Hepatocyte (in vitro differentiated cells): ENCODE results near the gene ONECUT3. TPM values are rescaled to one million over a fixed set of nuclear protein-coding genes. Genes with fewer than 3 reads are reported as not detected.
A peak's percentile ranks its signal among the peaks of the same experiment; 100 is the strongest.

ENCODE experiments used
- DNase-seq: peaks from one replicate; pipeline ENCODE4 v3.0.0-alpha.2; 2016; ENCODE audit warnings: low spot score
- H2AFZ ChIP-seq: fragments of 200-600 bp; sonication (generic); 2 replicates; pipeline ENCODE4 v1.6.0; 2016; ENCODE audit warnings: antibody characterized with exemption, mild to moderate bottlenecking
- H3K27ac ChIP-seq: fragments of 200-600 bp; sonication (generic); 2 replicates; pipeline ENCODE4 v1.5.1; 2016; ENCODE audit warnings: mild to moderate bottlenecking
- H3K27me3 ChIP-seq: fragments of 200-600 bp; sonication (generic); 2 replicates; pipeline ENCODE4 v1.6.1; 2016
- H3K36me3 ChIP-seq: fragments of 200-600 bp; sonication (generic); replicated peaks from 2 replicates; pipeline ENCODE4 v1.5.1; 2016; ENCODE audit warnings: low read depth; ENCODE audit not compliant: insufficient read depth
- H3K4me1 ChIP-seq: fragments of 200-600 bp; sonication (generic); 2 replicates; pipeline ENCODE4 v1.5.1; 2016; ENCODE audit warnings: mild to moderate bottlenecking, moderate library complexity; ENCODE audit not compliant: insufficient read depth
- H3K4me2 ChIP-seq: fragments of 200-600 bp; sonication (generic); 2 replicates; pipeline ENCODE4 v1.6.0; 2016
- H3K4me3 ChIP-seq: fragments of 200-600 bp; sonication (generic); 2 replicates; pipeline ENCODE4 v1.5.1; 2016; ENCODE audit warnings: mild to moderate bottlenecking
- H3K79me2 ChIP-seq: fragments of 200-600 bp; sonication (generic); 2 replicates; pipeline ENCODE4 v1.6.0; 2017; ENCODE audit warnings: mild to moderate bottlenecking
- H3K9me2 ChIP-seq: fragments of 200-600 bp; sonication (generic); replicated peaks from 2 replicates; pipeline ENCODE4 v1.6.0; 2017; ENCODE audit warnings: mild to moderate bottlenecking; ENCODE audit not compliant: insufficient read depth
- H3K9me3 ChIP-seq: fragments of 200-600 bp; sonication (generic); 2 replicates; pipeline ENCODE4 v1.5.1; 2016; ENCODE audit warnings: low read depth, mild to moderate bottlenecking
- H4K20me1 ChIP-seq: fragments of 200-600 bp; sonication (generic); 2 replicates; pipeline ENCODE4 v1.6.0; 2016; ENCODE audit warnings: mild to moderate bottlenecking; ENCODE audit not compliant: insufficient read depth, poor library complexity, severe bottlenecking
- EZH2 ChIP-seq: fragments of 200-600 bp; sonication (generic); IDR thresholded peaks from 2 replicates; pipeline ENCODE4 v1.6.1; 2016; ENCODE audit warnings: antibody characterized with exemption, mild to moderate bottlenecking, borderline replicate concordance
- EZH2phosphoT487 ChIP-seq: fragments of 200-600 bp; sonication (generic); IDR thresholded peaks from one replicate; pipeline ENCODE4 v1.6.1; 2018; ENCODE audit warnings: antibody characterized with exemption, mild to moderate bottlenecking, low read depth, moderate library complexity; ENCODE audit not compliant: unreplicated experiment, severe bottlenecking
- WGBS: methylation state at CpG from one replicate; pipeline ENCODE4 v1.1.6; 2016; ENCODE audit warnings: low lambda C conversion rate; ENCODE audit errors: missing lambda C conversion rate; 5-methylcytosine and 5-hydroxymethylcytosine counted together
- polyA plus RNA-seq: library from polyadenylated mRNA; unstranded; fragments of >200 nt; fragmentation: Nextera tagmentation; extraction: Ambion mirVana; gene quantifications from 2 replicates; pipeline ENCODE4 v1.2.1, GENCODE V29; 2016
- total RNA-seq: library from RNA; depleted of rRNA; stranded (reverse); fragments of >200 nt; gene quantifications from 2 replicates; pipeline ENCODE4 v1.2.3, GENCODE V29; 2014
- TF ChIP-seq, protein P1 (sequence below): fragments of 200-600 bp; sonication (generic); IDR thresholded peaks from 2 replicates; pipeline ENCODE4 v1.5.1; 2016; ENCODE audit warnings: antibody characterized with exemption, mild to moderate bottlenecking; ENCODE audit not compliant: poor library complexity

The ONECUT3 gene
- total and polyA plus RNA-seq, 2 experiments from 2014 or later: 0.03 to 0.06 TPM

DNA sequence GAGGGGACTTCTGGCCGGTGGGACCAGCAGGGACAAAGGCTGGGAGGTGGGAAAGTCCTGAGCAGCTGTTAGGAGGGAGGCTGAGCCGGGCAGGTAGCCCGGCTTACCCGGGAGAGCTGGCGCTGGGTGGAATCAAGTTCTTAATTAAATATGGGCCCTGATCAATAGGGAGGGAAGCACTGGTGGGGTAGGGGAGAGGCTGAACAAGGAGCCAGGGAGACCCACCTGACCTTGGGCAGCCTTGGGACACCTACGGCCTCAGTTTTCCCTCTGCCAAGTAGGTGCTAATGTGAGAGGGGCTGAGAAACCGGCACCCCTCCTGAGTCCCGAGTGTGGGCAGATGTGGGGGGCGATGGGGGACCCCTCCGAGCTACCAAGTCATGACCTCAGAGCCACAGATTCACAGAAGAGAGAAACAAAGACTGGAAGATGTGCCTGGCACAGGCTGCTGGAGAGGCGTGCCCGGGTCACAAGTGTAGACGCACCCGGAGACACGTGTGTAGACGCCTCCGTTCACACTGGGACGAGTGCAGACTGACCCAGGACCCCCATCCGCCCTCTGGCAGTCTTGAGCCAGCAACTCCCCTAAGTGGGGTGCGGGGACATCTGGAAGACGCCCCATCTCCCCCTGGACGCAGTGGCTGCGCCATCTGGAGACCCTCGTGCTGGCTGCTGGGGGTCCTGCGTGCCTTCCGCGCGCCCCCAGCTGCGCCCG lies 8.4 kb downstream of the ONECUT3 start:
- DNase-seq: no peak
- H3K27ac ChIP-seq: no peak overlapping the region
- H3K4me3 ChIP-seq: no peak overlapping the region
- no peaks in the 10 kb centered on the region for H3K36me3 ChIP-seq
- H3K9me3 ChIP-seq: no peaks in the 10 kb centered on the region
- no peak for TF ChIP-seq EZH2
- TF ChIP-seq, protein P1, sequence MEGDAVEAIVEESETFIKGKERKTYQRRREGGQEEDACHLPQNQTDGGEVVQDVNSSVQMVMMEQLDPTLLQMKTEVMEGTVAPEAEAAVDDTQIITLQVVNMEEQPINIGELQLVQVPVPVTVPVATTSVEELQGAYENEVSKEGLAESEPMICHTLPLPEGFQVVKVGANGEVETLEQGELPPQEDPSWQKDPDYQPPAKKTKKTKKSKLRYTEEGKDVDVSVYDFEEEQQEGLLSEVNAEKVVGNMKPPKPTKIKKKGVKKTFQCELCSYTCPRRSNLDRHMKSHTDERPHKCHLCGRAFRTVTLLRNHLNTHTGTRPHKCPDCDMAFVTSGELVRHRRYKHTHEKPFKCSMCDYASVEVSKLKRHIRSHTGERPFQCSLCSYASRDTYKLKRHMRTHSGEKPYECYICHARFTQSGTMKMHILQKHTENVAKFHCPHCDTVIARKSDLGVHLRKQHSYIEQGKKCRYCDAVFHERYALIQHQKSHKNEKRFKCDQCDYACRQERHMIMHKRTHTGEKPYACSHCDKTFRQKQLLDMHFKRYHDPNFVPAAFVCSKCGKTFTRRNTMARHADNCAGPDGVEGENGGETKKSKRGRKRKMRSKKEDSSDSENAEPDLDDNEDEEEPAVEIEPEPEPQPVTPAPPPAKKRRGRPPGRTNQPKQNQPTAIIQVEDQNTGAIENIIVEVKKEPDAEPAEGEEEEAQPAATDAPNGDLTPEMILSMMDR: no peak
- TF ChIP-seq EZH2phosphoT487: no peak
- H3K9me2 ChIP-seq: no peaks in the 10 kb centered on the region
- H2AFZ ChIP-seq: no peak overlapping the region
- H3K79me2 ChIP-seq: no peaks in the 10 kb centered on the region
- H3K4me1 ChIP-seq: no peaks in the 10 kb centered on the region
- WGBS: 30% methylated on average over 26 of the region's 30 CpGs
- no peak overlapping the region for H3K4me2 ChIP-seq
- no peaks in the 10 kb centered on the region for H4K20me1 ChIP-seq
- peaks cover 99% of the 10 kb centered on the region for H3K27me3 ChIP-seq

DNA sequence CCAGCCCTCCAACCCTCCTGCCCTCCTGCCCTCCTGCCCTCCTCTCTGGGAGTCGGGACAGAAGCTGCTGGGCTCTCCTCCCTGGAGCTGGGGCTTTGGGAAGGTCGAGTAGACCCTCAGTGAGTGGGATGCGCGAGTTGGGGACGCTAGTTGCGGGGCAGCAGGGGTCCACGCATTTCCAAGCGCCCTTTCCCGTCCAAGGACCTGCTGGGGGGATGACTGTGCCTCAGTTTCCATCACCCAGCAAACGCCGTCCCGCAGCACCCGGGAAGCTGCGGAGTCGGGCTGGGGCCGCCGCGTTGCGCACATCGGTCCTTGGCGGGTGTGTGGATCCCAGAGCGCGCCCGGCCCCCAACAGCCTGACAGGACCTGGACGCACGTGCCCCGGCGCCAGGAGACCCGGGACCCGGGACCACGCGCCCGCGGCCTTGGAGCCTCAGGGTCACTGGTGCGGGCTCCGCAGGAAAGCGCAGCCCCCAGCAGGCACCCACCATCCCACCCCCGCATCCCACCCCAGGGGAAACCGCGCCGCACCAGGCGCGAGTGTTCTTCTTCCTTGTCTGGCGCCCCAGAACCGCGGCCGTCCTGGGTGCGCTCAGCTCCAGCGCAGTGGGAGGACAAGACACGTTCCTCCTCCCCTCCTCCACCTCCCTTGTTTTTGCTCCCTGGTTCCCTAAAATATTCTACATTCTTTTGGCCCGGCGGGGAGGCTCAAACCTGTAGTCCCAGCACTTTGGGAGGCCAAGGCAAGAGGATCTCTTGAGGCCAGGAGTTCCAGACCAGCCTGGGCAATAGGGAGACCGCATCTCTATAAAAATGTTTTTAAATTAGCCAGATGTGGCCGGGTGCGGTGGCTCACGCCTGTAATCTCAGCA lies 9.2 kb downstream of the ONECUT3 start:
- no peak for DNase-seq
- whole genome bisulfite sequencing: 16% methylated on average over 49 of the region's 56 CpGs

DNA sequence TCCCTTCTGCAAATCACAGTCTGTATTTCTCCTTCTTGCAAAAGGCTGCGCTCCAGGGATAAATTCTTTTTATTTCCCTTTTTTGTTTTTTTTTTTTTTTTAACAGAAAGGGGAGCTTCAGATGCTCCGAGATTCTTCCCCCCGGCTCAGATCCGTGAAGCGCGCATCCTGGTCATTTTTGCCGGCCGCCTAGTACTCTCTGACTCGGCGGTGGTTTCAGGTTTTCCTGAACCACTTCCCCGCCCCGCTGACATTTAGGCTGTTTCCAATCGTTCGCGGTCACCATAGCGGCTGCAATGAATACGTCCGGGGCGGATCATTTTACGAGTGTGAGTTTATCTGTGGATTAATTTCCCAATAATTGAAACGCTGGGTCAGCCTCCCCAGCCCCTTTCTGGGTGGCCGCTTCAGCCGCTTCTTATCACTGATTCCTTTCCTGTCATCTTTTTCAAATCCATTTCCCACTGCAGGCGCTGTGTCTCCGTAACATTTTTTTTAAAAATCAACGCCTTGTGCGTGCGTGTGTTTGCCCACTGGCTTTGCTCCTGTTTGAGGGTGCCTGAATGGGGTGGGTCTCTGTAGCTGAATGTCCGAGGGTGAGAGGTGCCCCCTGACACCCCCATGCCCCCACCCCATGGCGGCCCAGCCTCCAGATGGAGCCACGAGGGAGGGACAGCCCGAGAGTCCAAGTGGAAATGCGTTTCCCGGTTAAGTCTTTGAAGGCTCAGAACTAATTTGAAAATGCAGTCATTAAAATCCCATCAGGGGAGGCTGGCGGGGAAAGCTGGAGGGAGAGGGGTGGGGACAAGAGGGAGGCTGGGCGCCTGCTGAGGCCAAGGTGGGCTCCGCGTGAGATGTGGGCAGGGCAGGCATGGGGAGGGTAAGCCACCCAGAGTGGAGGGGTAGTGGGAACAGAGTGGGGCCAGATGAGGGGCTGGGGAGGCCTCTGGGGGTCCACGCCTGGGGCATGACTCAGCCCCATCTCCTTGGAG lies 10.6 kb downstream of the ONECUT3 start:
- H3K79me2 ChIP-seq: no peaks in the 10 kb centered on the region
- H3K9me2 ChIP-seq: no peaks in the 10 kb centered on the region
- no peaks in the 10 kb centered on the region for H3K36me3 ChIP-seq
- H3K4me3 ChIP-seq: no peak overlapping the region
- no peak overlapping the region for H3K4me2 ChIP-seq
- no peaks in the 10 kb centered on the region for H3K4me1 ChIP-seq
- H3K27me3 ChIP-seq: peaks cover 96% of the 10 kb centered on the region
- no peaks in the 10 kb centered on the region for H3K9me3 ChIP-seq
- H3K27ac ChIP-seq: no peak overlapping the region
- H4K20me1 ChIP-seq: no peaks in the 10 kb centered on the region
- no peak overlapping the region for H2AFZ ChIP-seq
- TF ChIP-seq, protein P1: no peak
- TF ChIP-seq EZH2 (peak; percentile 82), EZH2phosphoT487 (no peak)
- WGBS: 23% methylated on average over 34 of the region's 39 CpGs
- DNase-seq: no peak

More for the DNA sequence above, 9.2 kb downstream of the ONECUT3 start:
- H3K4me1 ChIP-seq: no peaks in the 10 kb centered on the region
- H3K27ac ChIP-seq: no peak overlapping the region
- H3K36me3 ChIP-seq: no peaks in the 10 kb centered on the region
- no peak overlapping the region for H3K4me2 ChIP-seq
- H4K20me1 ChIP-seq: no peaks in the 10 kb centered on the region
- H3K4me3 ChIP-seq: no peak overlapping the region
- H2AFZ ChIP-seq: no peak overlapping the region
- H3K27me3 ChIP-seq: peaks cover 97% of the 10 kb centered on the region
- H3K79me2 ChIP-seq: no peaks in the 10 kb centered on the region
- no peaks in the 10 kb centered on the region for H3K9me3 ChIP-seq
- no peaks in the 10 kb centered on the region for H3K9me2 ChIP-seq
- peak; percentile 64 for TF ChIP-seq EZH2
- no peak for TF ChIP-seq EZH2phosphoT487
- TF ChIP-seq, protein P1: no peak
